A673 (cell line): ENCODE data around the gene DLGAP1. TPM values are rescaled to one million over a fixed set of nuclear protein-coding genes. Genes with fewer than 3 reads are reported as not detected.

Experiments used
- BruUV-seq: library from RNA; stranded (reverse); fragments of 400-500 nt; replicated peaks from 2 replicates; lab custom pipeline; 2021; lab: Mats Ljungman, UMichigan
- CTCF ChIA-PET: fragments of 300-600 bp; sonication (Branson Sonifier 250); formaldehyde crosslinking; loops from one replicate; lab custom pipeline; 2022; ENCODE audit warnings: antibody characterized with exemption; lab: Charles Lee
- POLR2A ChIA-PET: fragments of 300-600 bp; sonication (Branson Sonifier 250); formaldehyde crosslinking; loops from one replicate; lab custom pipeline; 2022; ENCODE audit warnings: antibody characterized with exemption; ENCODE audit not compliant: low non-redundant PET; lab: Charles Lee
- DNase-seq: peaks from one replicate; pipeline ENCODE4 v3.0.0-alpha.2; 2015; ENCODE audit warnings: low spot score
- H3K27ac ChIP-seq: fragments of 200-600 bp; sonication (generic); 2 replicates; pipeline ENCODE4 v1.5.1; 2016; ENCODE audit warnings: mixed run types, low read depth, mild to moderate bottlenecking, mixed read lengths, antibody characterized with exemption, low read length; ENCODE audit not compliant: poor library complexity, severe bottlenecking
- H3K27me3 ChIP-seq: fragments of 200-600 bp; sonication (generic); replicated peaks from 2 replicates; pipeline ENCODE4 v1.6.1; 2017; ENCODE audit warnings: mixed run types, low read depth, mild to moderate bottlenecking, mixed read lengths, antibody characterized with exemption, low read length; ENCODE audit not compliant: insufficient read depth, poor library complexity
- H3K36me3 ChIP-seq: fragments of 200-600 bp; sonication (generic); 2 replicates; pipeline ENCODE4 v1.6.1; 2016; ENCODE audit warnings: mixed run types, mild to moderate bottlenecking, mixed read lengths, antibody characterized with exemption, low read length; ENCODE audit not compliant: insufficient read depth, poor library complexity, severe bottlenecking
- H3K4me1 ChIP-seq: fragments of 200-600 bp; sonication (generic); 2 replicates; pipeline ENCODE4 v1.6.1; 2017; ENCODE audit warnings: mixed run types, mild to moderate bottlenecking, mixed read lengths, antibody characterized with exemption, low read length; ENCODE audit not compliant: insufficient read depth, poor library complexity, severe bottlenecking
- H3K4me3 ChIP-seq: fragments of 200-600 bp; sonication (generic); 2 replicates; pipeline ENCODE4 v1.5.1; 2016; ENCODE audit warnings: low read depth, mixed run types, mild to moderate bottlenecking, mixed read lengths, low read length; ENCODE audit not compliant: poor library complexity, severe bottlenecking
- H3K9me3 ChIP-seq: fragments of 200-600 bp; sonication (generic); 2 replicates; pipeline ENCODE4 v1.6.1; 2016; ENCODE audit warnings: mixed run types, low read depth, mild to moderate bottlenecking, mixed read lengths, antibody characterized with exemption, low read length; ENCODE audit not compliant: poor library complexity, severe bottlenecking
- CTCF ChIP-seq: fragments of 300-800, 200-600 bp; sonication (generic); conservative IDR thresholded peaks from 2 replicates; pipeline ENCODE4 v1.5.1; 2017; ENCODE audit warnings: low read depth, mild to moderate bottlenecking, antibody characterized with exemption, low read length, moderate library complexity, mixed read lengths
- EZH2 ChIP-seq: fragments of 200-600 bp; sonication (generic); IDR thresholded peaks from 2 replicates; pipeline ENCODE4 v1.6.1; 2017; ENCODE audit warnings: borderline replicate concordance, low read depth, mild to moderate bottlenecking, mixed read lengths, antibody characterized with exemption, low read length; ENCODE audit not compliant: poor library complexity, severe bottlenecking
- intact Hi-C: fragments of 100-400 bp; cut with micrococcal nuclease; formaldehyde crosslinking; loops from one replicate; pipeline ENCODE4 v1.10.0; 2022; ENCODE audit not compliant: unreplicated experiment
- total RNA-seq: library from RNA; stranded (reverse); gene quantifications from 2 replicates; pipeline ENCODE4 v1.2.3, GENCODE V29; 2021

The DLGAP1 gene
- total RNA-seq, 1 experiment from 2014 or later, result 135 TPM

- H3K27ac ChIP-seq, result peak overlapping the region; percentile 34
- peaks cover 12% of the 10 kb centered on the region for H3K36me3 ChIP-seq
- CTCF ChIA-PET, result no interaction called here
- TF ChIP-seq EZH2, result no peak
- TF ChIP-seq CTCF, result no peak
- H3K4me1 ChIP-seq, result peaks cover 66% of the 10 kb centered on the region
- DNase-seq, result no peak
- no peak overlapping the region for H3K4me3 ChIP-seq
- H3K9me3 ChIP-seq, result no peaks in the 10 kb centered on the region
- POLR2A ChIA-PET, result no interaction called here
- no peaks in the 10 kb centered on the region for H3K27me3 ChIP-seq
- intact Hi-C loops, result no loop called here
- BruUV-seq, result no TSS peak
Observed at GRCh38 chr18:3821524-3821923, 633.6 kb downstream of the DLGAP1 start.

GRCh38 chr18:3819961-3820360 lies 635.1 kb downstream of the DLGAP1 start:
- H3K4me3 ChIP-seq, result no peak overlapping the region
- POLR2A ChIA-PET, result interaction anchor here (0.6 kb wide), 2 partner anchors 10 to 25 kb away, joined by 6 to 12 read pairs; no protein-coding TSS in a partner anchor
- peak; percentile 79 for DNase-seq
- CTCF ChIA-PET, result no interaction called here
- intact Hi-C loops, result no loop called here
- H3K9me3 ChIP-seq, result no peaks in the 10 kb centered on the region
- no TSS peak for BruUV-seq
- peaks cover 11% of the 10 kb centered on the region for H3K36me3 ChIP-seq
- TF ChIP-seq EZH2 (no peak), CTCF (no peak)
- H3K27ac ChIP-seq, result peak overlapping the region; percentile 31
- no peaks in the 10 kb centered on the region for H3K27me3 ChIP-seq
- peaks cover 66% of the 10 kb centered on the region for H3K4me1 ChIP-seq

GRCh38 chr18:3816610-3817363 lies 638.3 kb downstream of the DLGAP1 start:
- CTCF ChIA-PET, result no interaction called here
- peak overlapping the region; percentile 65 for H3K27ac ChIP-seq
- H3K27me3 ChIP-seq, result no peaks in the 10 kb centered on the region
- H3K4me3 ChIP-seq, result no peak overlapping the region
- TF ChIP-seq CTCF (no peak), EZH2 (no peak)
- no peaks in the 10 kb centered on the region for H3K9me3 ChIP-seq
- intact Hi-C loops, result no loop called here
- peak; percentile 58 for DNase-seq
- POLR2A ChIA-PET, result interaction anchor here (0.6 to 0.8 kb wide), 2 partner anchors 46 to 587 kb away, joined by 3 to 5 read pairs; no protein-coding TSS in a partner anchor
- no TSS peak for BruUV-seq
- peaks cover 49% of the 10 kb centered on the region for H3K4me1 ChIP-seq
- H3K36me3 ChIP-seq, result peaks cover 31% of the 10 kb centered on the region
